GM19467 (cell line): ENCODE measurements around the gene ABCA7.
"Not testable (repeated sequence)": the region's sequence is repeated elsewhere in the genome, so short reads cannot be mapped to it uniquely, and the experiment has no call there.

Experiments
- ATAC-seq: cut with Tn5 transposase; IDR thresholded peaks from one replicate; pipeline ENCODE4 v1.9.1; 2021; ENCODE audit warnings: mild to moderate bottlenecking, moderate library complexity; ENCODE audit not compliant: unreplicated experiment

Gene ABCA7

GRCh38 chr19:1015782-1016646 lies 23.9 kb upstream of the ABCA7 start:
- ATAC-seq = no peak

DNA sequence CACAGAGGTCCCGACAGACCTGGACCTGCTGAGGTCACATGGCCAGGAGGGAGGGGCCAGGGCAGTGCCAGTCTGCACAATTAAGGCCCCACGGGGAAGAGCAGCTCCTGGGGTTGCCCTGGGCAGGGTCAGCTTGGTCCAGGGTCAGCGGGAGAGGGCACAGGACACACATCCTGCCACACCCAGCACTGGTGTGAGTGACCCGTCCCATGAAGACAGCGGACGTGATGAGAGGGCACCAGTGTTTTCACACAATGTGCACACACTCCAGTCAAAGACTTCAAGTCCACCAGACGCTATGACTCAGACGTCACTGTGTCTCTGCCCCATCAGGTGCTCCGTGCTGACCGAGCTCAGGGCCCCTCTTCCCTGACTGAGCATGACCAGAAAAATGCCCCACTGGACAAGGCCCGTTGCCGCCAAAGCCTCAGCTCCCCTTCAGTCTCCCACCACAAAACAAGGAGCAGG lies 23.2 kb upstream of the ABCA7 start:
- ATAC-seq = no peak

GRCh38 chr19:1017115-1017905 lies 22.6 kb upstream of the ABCA7 start:
- no peak for ATAC-seq

- no peak for ATAC-seq
Measured at GRCh38 chr19:1017906-1018305, 22.0 kb upstream of the ABCA7 start.

DNA sequence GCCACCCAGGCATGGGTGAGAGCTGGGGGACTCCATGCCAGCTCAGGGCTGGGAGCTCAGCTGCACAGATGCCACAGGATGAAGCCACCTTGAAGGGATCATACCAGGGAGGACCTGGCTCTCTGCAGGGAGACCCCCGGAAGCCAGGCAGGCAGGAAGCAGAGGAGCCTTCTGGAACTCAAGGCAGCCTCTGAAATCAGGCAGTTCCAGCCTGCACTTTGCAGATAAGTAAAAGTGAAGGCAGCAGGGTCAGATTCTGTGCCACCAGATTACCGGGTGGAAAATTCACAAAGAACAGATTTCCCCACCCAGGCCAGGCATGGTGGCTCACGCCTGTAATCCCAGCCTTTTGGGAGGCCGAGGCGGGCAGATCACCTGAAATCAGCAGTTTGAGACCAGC lies 21.5 kb upstream of the ABCA7 start:
- ATAC-seq = no peak

DNA sequence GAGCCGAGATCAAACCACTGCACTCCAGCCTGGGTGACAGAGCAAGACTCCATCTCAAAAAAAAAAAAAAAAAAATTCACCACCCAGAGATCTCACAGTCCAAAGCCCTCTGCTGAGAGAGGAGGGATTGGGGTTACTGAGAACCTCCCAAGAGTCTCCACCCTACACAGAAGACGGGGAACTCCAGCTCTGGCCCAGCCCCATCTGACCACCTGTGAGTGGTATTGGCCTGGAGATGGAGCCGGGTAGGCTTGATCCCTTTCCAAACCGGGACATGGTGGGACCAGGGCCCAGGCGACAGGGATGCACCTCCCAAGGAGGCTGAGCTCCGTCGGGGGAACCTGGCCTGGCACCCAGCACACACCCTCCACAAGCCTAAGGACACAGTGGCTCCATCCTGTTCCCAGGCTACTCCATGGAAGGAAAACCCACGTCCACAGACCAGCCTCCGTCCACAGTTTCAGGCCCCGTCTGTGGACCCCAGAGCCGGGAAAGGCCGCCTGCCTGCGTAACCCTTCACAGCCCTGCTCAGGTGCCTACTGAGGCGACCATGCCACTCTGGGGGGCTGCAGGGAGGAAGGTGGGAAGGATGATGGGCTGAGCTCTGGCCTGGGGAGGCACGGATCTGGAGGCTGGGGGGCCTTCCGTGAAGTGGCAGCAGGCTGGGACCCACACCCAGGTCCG lies 20.8 kb upstream of the ABCA7 start:
- ATAC-seq = no peak

DNA sequence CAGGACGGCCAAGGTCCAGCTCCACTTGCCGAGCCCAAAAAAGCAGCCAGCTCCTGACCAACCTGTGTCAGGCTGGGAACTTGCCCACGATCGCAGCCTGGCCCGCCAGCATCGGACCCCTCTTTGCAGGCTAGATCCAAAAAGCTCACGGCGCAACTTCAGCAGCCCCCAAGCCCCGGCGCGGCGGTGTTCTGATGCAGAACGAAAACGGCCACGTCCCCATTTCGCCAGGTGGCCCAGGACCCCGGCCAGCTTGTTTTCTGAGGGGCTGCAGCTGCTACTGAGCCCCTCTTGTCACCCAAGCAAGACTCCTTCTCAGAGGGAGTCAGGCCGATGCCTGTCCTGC lies 20.3 kb upstream of the ABCA7 start:
- no peak for ATAC-seq

DNA sequence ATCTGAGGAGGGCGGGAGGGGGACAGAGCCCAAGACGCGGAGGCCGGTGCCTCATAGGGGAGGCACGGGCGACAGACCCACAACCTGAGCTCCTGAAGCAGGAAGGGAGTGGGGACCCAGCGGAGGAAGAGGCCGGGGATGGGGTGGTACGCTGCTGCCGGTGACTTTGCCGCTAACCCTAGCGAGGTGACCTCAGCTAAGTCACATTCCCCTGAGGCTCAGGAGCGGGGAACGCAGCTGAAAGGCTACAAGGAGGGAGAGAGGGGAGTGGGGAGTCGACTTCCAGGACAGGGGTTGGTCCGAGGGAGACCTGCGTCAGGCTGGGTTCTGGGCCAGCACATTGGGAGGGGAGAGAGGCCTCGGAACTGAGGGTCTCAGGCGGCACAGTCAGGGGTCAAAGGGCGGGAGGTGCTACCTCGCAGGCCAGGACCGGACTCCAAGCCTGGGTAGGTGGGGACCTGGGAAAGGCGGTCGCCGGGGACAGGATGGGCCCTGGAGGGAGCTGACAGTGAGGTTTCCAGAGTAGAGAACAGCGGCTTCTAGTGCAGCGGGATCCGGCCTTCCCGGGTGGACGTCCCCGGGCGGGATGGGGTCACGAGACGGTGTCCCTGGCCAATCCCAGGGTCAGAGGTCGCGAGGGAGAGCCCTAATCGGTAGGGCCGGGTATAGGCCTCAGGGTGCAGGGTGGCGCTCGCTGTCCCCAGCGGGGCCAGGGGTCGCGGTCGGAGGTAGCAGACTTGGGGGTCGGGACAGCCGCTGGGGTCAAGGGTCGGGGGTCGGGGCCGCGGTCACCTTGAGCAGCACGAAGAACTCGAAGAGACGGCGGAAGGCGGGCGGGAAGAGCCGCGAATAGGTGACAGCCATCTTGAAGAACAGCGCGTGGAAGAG lies 19.7 kb upstream of the ABCA7 start:
- no peak for ATAC-seq

- peak; percentile 81 for ATAC-seq
Measured at GRCh38 chr19:1020868-1021425, 19.0 kb upstream of the ABCA7 start, which contains the start of gene TMEM259. TSS of gene TMEM259 (minus strand) at chr19:1021123. CDS start at chr19:1020996, 127 bp downstream.

GRCh38 chr19:1023883-1024188 lies 16.1 kb upstream of the ABCA7 start:
- ATAC-seq = not testable (repeated sequence)

GRCh38 chr19:1025080-1025479 lies 14.8 kb upstream of the ABCA7 start:
- not testable (repeated sequence) for ATAC-seq

DNA sequence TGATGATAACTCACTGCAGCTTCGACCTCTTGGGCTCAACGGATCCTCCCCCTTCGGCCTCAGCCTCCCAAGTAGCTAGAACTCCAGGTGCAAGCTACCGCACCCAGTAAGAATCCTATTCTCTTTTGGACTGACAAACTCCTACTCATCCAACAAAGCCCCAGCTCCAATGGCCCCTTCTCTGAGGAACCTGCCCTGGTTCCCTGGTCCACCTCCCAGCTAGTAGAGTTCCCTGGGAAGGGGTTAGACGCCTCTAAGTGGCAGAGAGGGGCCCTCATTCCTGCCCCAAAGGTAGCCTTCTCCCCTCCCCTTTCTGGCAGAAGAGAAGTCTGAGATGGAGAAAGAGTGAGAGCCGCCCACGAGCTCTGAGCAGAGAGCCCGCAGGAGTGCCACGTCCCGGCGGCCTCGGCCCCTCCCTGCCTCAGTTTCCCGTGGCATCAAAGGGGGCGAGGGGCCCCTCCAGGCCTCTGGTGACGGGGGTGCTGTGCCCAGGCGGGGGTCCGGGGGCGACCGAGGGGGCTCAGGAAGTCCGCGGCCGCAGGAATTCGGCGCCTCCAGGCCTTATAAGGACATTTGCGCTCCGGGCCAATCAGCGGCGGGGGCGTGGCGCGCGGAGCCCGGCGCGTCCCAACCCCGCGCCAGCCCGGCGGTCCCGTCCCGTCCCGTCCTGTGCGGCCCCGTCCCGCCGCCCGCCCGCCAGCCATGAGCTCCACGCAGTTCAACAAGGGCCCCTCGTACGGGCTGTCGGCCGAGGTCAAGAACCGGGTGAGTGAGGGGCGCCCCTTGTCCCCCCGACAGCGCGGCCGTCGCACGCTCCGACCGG lies 13.7 kb upstream of the ABCA7 start, which contains the start of gene CNN2:
CNN2 (plus strand) TSS at position 649 of the 823 bp plus-strand sequence; CDS start at position 703, 54 bp downstream.
- ATAC-seq = peak; percentile 47

DNA sequence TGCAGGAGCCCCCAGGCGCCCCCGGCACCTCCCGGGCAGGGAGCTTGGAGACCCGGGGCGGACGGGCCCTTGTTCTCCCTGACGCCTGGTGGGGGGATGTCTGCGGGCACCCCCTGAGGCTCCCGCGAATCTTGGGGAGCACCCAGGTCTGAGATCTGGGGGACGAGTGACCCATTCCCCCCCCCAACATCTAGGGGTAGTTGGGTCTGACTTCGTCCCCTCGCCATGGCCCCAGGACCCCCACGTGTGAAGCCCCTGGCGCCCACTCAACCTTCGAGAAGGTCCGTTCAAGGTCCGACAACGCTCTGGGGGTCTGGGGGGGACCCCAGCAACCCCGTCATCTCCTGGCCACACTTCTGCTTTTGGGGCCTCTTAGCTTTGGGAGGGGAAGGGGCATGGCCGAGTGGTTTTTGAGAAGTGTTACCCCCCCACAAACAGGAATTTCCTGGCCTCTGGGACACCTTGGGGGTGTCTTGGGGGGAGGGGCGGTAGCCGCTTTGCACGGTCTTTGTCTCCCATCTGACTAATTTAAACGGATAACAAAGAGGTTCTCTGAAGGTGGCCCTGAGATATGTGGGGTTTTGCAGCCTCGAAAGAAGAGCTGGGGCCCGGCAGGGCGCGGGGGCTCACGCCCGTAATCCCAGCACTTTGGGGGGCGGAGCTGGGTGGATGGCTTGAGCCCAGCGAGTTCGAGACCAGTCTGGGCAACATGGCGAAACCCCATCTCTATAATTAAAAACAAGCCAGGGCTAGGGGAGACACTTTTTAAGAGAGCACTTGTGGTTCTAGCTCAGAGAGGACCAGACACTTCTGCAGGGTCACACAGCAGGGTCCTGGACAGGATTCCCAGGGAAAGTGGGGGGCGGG lies 12.9 kb upstream of the ABCA7 start:
- ATAC-seq = peak; percentile 25

DNA sequence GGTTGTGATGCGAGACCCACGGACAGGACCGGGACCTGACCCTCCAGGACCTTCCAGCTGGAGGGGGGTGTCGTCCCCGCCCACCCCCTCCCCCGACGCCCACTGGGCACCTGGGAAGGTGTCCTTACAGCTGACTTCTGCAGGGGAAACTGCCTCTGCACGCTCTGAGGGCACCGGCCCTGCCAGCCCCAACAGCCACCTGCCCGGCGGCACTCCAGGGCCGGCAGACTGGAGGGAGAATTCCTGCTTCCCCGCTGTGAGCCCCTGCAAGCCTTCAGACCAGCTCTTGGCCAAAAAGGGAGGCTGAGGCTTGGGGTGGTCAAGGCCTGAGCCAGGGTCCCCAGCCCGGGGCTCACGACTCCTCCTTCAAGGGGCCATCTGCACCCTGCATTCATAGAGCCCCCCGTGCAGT lies 12.3 kb upstream of the ABCA7 start:
- ATAC-seq = no peak

GRCh38 chr19:1028062-1028926 lies 11.6 kb upstream of the ABCA7 start:
- no peak for ATAC-seq

DNA sequence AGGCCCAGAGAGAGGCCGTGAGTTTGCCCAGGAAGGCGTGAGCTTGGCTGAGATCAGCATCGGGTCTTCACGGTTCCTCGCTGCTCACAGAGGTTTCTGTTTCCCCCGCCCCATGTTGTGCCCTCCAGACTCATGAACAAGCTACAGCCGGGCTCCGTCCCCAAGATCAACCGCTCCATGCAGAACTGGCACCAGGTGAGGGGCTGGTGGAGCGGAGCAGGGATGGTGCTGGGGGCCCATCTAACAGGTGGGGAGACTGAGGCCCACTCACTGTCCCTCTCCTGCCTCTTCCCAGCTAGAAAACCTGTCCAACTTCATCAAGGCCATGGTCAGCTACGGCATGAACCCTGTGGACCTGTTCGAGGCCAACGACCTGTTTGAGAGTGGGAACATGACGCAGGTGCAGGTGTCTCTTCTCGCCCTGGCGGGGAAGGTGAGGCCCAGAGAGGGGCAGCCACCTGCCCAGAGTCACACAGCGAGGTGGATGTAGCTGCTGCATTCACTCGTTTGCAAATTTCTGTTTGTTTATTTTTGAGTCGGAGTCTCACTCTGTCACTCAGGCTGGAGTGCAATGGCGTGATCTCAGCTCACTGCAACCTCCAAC lies 7.5 kb upstream of the ABCA7 start:
- ATAC-seq = no peak
